BLaER1 (cell line): ENCODE data around the gene CYP2C19.
"Not testable (repeated sequence)": the region's sequence is repeated elsewhere in the genome, so short reads cannot be mapped to it uniquely, and the experiment has no call there.

ENCODE experiments used
- H3K27ac ChIP-seq: shearing (Covaris generic); formaldehyde crosslinking; 2 replicates; pipeline ENCODE4 v1.8.1; 2022
- H3K27me3 ChIP-seq: shearing (Covaris generic); formaldehyde crosslinking; 2 replicates; pipeline ENCODE4 v1.8.1; 2022
- H3K36me3 ChIP-seq: shearing (Covaris generic); formaldehyde crosslinking; 2 replicates; pipeline ENCODE4 v1.8.1; 2022
- H3K4me1 ChIP-seq: shearing (Covaris generic); formaldehyde crosslinking; 2 replicates; pipeline ENCODE4 v1.8.1; 2022
- H3K4me2 ChIP-seq: shearing (Covaris generic); formaldehyde crosslinking; 2 replicates; pipeline ENCODE4 v1.8.1; 2022
- H3K4me3 ChIP-seq: shearing (Covaris generic); formaldehyde crosslinking; 2 replicates; pipeline ENCODE4 v1.8.1; 2022
- H3K9ac ChIP-seq: shearing (Covaris generic); formaldehyde crosslinking; 2 replicates; pipeline ENCODE4 v1.8.1; 2022
- H3K9me3 ChIP-seq: shearing (Covaris generic); formaldehyde crosslinking; 2 replicates; pipeline ENCODE4 v1.8.1; 2022
- H4K20me1 ChIP-seq: shearing (Covaris generic); formaldehyde crosslinking; 2 replicates; pipeline ENCODE4 v1.8.1; 2022
- Cebpa-rat ChIP-seq: shearing (Covaris generic); IDR thresholded peaks from 2 replicates; pipeline ENCODE4 v1.8.1; 2022

Gene CYP2C19

GRCh38 chr10:94859086-94859485, 96.6 kb downstream of the CYP2C19 start:
- H3K27ac ChIP-seq = no peak overlapping the region
- H3K4me3 ChIP-seq = no peak overlapping the region
- TF ChIP-seq Cebpa-rat = no peak
- H3K9ac ChIP-seq = no peak overlapping the region
- no peaks in the 10 kb centered on the region for H3K27me3 ChIP-seq
- H3K4me2 ChIP-seq = no peak overlapping the region
- H3K4me1 ChIP-seq = no peaks in the 10 kb centered on the region
- H3K36me3 ChIP-seq = no peaks in the 10 kb centered on the region
- no peaks in the 10 kb centered on the region for H4K20me1 ChIP-seq
- H3K9me3 ChIP-seq = peaks cover 6% of the 10 kb centered on the region; the same call in 1 of the 2 replicates

GRCh38 chr10:94878649-94879048, 116.2 kb downstream of the CYP2C19 start:
- H3K4me2 ChIP-seq = no peak overlapping the region

DNA sequence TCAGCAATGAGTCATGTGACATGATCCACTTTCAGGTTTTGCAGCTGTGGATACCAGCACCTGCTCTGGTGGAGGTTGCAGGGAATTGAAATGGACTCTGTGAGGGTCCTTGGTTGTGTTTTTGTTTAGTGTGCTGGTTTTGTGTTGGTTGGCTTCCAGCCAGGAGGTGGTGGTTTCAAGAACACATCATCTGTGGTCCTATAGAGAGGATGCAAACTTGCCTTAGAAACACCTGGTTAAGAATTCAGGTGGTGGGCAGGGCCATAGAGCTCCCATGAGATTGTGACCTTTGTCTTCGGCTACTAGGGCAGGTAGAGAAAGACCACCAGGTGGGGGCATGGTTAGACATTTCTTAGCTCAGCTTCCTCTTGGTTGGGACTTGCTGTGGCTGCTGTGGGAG, 116.7 kb downstream of the CYP2C19 start:
- Histone ChIP-seq H3K36me3 (no peaks in the 10 kb centered on the region), H3K9ac (no peak overlapping the region), H3K9me3 (no peaks in the 10 kb centered on the region), H3K27ac (no peak overlapping the region), H3K4me3 (no peak overlapping the region), H3K4me2 (no peak overlapping the region), H4K20me1 (no peaks in the 10 kb centered on the region), H3K4me1 (no peaks in the 10 kb centered on the region), H3K27me3 (no peaks in the 10 kb centered on the region)
- TF ChIP-seq Cebpa-rat = no peak

More at GRCh38 chr10:94878649-94879048, 116.2 kb downstream of the CYP2C19 start:
- Histone ChIP-seq H3K36me3 (no peaks in the 10 kb centered on the region), H3K27ac (no peak overlapping the region), H3K27me3 (no peaks in the 10 kb centered on the region), H3K9me3 (no peaks in the 10 kb centered on the region), H3K4me1 (no peaks in the 10 kb centered on the region), H4K20me1 (no peaks in the 10 kb centered on the region), H3K4me3 (no peak overlapping the region), H3K9ac (no peak overlapping the region)
- no peak for TF ChIP-seq Cebpa-rat

- Histone ChIP-seq H3K9me3 (no peaks in the 10 kb centered on the region), H3K9ac (no peak overlapping the region), H4K20me1 (no peaks in the 10 kb centered on the region), H3K4me1 (no peaks in the 10 kb centered on the region), H3K36me3 (no peaks in the 10 kb centered on the region), H3K27ac (no peak overlapping the region), H3K27me3 (no peaks in the 10 kb centered on the region), H3K4me2 (no peak overlapping the region), H3K4me3 (no peak overlapping the region)
- no peak for TF ChIP-seq Cebpa-rat
These were observed 126.6 kb downstream of the CYP2C19 start for GRCh38 chr10:94889123-94889522.

- Histone ChIP-seq H3K4me1 (no peaks in the 10 kb centered on the region), H3K27me3 (no peaks in the 10 kb centered on the region), H3K27ac (no peak overlapping the region), H3K9me3 (no peaks in the 10 kb centered on the region), H3K4me2 (no peak overlapping the region), H3K36me3 (no peaks in the 10 kb centered on the region), H3K9ac (no peak overlapping the region), H4K20me1 (no peaks in the 10 kb centered on the region), H3K4me3 (no peak overlapping the region)
- no peak for TF ChIP-seq Cebpa-rat
These were observed 128.0 kb downstream of the CYP2C19 start for GRCh38 chr10:94890264-94891022.

DNA sequence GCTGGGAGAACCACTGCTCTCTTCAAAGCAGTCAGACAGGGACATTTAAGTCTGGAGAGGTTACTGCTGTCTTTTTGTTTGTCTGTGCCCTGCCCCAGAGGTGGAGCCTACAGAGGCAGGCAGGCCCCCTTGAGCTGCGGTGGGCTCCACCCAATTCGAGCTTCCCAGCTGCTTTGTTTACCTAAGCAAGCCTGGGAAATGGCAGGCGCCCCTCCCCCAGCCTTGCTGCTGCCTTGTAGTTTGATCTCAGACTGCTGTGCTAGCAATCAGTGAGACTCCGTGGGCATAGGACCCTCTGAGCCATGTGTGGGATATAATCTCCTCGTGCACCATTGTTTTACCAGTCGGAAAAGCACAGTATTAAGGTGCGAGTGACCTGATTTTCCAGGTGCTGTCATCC, 135.9 kb downstream of the CYP2C19 start:
- not testable (repeated sequence) for H3K4me1 ChIP-seq, H3K27me3 ChIP-seq, H3K4me3 ChIP-seq, H3K4me2 ChIP-seq, H3K9me3 ChIP-seq, H4K20me1 ChIP-seq, H3K27ac ChIP-seq, H3K9ac ChIP-seq, H3K36me3 ChIP-seq

- no peak overlapping the region for H3K27ac ChIP-seq
- no peak for TF ChIP-seq Cebpa-rat
These were observed 139.6 kb downstream of the CYP2C19 start for GRCh38 chr10:94902080-94902479.

DNA sequence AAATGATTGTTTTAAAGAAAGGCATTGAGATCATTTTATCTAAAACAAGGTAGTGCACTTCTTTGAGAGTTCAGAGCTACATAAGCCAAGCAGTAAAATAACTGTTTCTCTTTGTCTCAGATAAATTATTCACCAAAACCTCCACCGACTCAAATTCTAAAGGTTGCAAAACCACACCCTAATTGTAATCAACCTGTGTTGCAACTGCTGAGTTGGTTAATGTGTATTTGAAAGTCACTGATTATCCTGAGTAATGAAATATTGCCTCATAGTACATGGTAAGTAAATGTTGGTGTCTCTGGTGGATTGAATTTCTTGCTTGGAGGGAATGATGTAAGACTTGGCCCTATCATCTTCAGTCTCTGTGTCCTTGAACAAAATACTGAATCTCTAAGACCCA, 140.1 kb downstream of the CYP2C19 start:
- Histone ChIP-seq H3K27ac (no peak overlapping the region), H3K27me3 (no peaks in the 10 kb centered on the region), H4K20me1 (no peaks in the 10 kb centered on the region), H3K4me2 (no peak overlapping the region), H3K9me3 (0 out of 2 replicates have a peak, but pooled peaks cover 15% of the 10 kb centered on the region), H3K4me1 (no peaks in the 10 kb centered on the region), H3K9ac (no peak overlapping the region), H3K4me3 (no peak overlapping the region), H3K36me3 (no peaks in the 10 kb centered on the region)
- TF ChIP-seq Cebpa-rat = no peak

More at GRCh38 chr10:94902080-94902479, 139.6 kb downstream of the CYP2C19 start:
- Histone ChIP-seq H3K36me3 (no peaks in the 10 kb centered on the region), H3K9ac (no peak overlapping the region), H3K27me3 (no peaks in the 10 kb centered on the region), H3K9me3 (0 out of 2 replicates have a peak, but pooled peaks cover 12% of the 10 kb centered on the region), H3K4me2 (no peak overlapping the region), H4K20me1 (no peaks in the 10 kb centered on the region), H3K4me3 (no peak overlapping the region), H3K4me1 (no peaks in the 10 kb centered on the region)
